Duodenal mucosa (tissue), 2 donors: ENCODE measurements around the gene PIR.

ENCODE experiments used
- H3K27ac ChIP-seq: one replicate; pipeline ENCODE4 v1.7.0; 2013; ENCODE audit warnings: low read depth, low read length
- H3K27me3 ChIP-seq, 2 donors: one replicate each; pipeline ENCODE4 v1.7.0; 2013; ENCODE audit warnings: low read length in 2 of 2, control low read depth in 1 of 2; ENCODE audit not compliant: insufficient read depth in 2 of 2, control insufficient read depth in 1 of 2
- H3K36me3 ChIP-seq, 2 donors: one replicate each; pipeline ENCODE4 v1.7.0; 2013; ENCODE audit warnings: low read length in 2 of 2, control low read depth in 1 of 2; ENCODE audit not compliant: insufficient read depth in 2 of 2, control insufficient read depth in 1 of 2
- H3K4me1 ChIP-seq, 2 donors: one replicate each; pipeline ENCODE4 v1.7.0; 2013; ENCODE audit warnings: low read length in 2 of 2, control low read depth in 1 of 2; ENCODE audit not compliant: insufficient read depth in 2 of 2, control insufficient read depth in 1 of 2
- H3K4me3 ChIP-seq, 2 donors: one replicate each; pipeline ENCODE4 v1.7.0; 2013; ENCODE audit warnings: low read length in 2 of 2, low read depth in 1 of 2
- H3K9ac ChIP-seq, 2 donors: one replicate each; pipeline ENCODE4 v1.7.0; 2013; ENCODE audit warnings: low read length in 2 of 2, low read depth in 1 of 2
- H3K9me3 ChIP-seq, 2 donors: one replicate each; pipeline ENCODE4 v1.7.0; 2013; ENCODE audit warnings: low read length in 2 of 2, control low read depth in 1 of 2; ENCODE audit not compliant: control insufficient read depth in 1 of 2

The PIR gene

DNA sequence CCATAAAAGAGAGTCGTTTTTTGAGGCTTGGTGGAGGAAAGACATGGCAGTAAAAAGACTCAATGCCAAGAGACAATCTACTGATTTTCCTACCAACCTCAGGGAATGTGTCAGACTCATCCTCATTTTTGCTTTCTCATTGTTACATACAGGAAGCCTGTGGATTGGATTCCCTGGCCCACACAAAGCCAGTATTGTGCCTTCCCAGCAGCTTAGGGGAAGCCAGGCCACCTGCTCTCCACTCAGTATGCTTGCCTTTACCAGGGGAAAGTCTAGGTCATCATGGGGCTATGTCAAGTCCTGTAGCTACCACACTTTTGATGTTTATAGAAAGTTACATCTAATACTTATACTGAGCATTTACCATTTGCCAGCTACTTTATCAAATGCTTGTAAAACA lies 18.4 kb upstream of the PIR start:
- Histone ChIP-seq H3K9me3 (no peaks in the 10 kb centered on the region), H3K27me3 (no peaks in the 10 kb centered on the region), H3K4me3 (no peak overlapping the region), H3K36me3 (no peaks in the 10 kb centered on the region), H3K4me1 (peaks cover 0 to 6% of the 10 kb centered on the region in 2 donors), H3K9ac (no peak overlapping the region), H3K27ac (no peak overlapping the region)

DNA sequence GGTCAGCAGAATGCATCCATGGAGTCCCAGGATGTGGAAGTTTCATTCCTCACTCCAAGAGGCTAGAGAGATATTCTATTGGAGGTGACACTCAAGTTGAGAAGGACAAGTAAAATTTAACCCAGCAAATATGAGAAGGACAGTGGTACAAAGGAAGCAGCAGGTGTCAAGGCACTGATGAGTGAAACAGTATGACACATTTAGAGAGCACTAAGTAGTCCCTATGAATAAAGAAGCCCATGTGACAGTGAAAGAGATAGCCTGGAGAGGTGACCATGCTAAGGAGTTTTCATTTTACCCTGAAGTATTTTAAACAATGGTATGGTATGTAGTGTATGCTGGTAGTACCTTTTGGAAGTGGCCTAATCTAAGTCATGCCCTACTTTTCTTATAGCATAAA lies 16.7 kb upstream of the PIR start:
- H3K4me3 ChIP-seq, result no peak overlapping the region
- H3K27me3 ChIP-seq, result no peaks in the 10 kb centered on the region
- no peak overlapping the region for H3K9ac ChIP-seq
- no peaks in the 10 kb centered on the region for H3K36me3 ChIP-seq
- H3K27ac ChIP-seq, result no peak overlapping the region
- H3K4me1 ChIP-seq, result no peaks in the 10 kb centered on the region
- H3K9me3 ChIP-seq, result no peaks in the 10 kb centered on the region

DNA sequence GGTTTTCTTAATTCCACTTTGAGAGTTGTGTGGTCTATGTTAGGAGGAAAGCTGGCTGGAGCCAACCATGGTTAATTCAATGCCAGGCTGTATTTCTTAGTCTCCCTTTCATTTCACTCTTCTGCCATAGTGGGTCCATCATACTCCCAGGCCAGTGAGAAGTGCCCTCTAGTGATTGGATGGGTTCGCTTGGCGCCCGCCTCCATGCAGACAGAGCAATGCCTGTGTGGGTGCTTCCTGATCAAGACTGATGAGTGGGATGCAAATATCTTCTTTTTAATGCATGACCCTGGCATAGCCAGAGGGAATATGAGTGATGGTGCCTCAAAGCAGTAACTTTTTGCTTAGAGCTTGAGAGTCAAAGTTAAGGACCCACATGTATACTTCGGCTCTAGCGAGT lies 13.9 kb upstream of the PIR start:
- Histone ChIP-seq H3K27me3 (no peaks in the 10 kb centered on the region), H3K9me3 (no peaks in the 10 kb centered on the region), H3K4me3 (no peak overlapping the region), H3K9ac (no peak overlapping the region), H3K27ac (no peak overlapping the region), H3K36me3 (no peaks in the 10 kb centered on the region), H3K4me1 (no peaks in the 10 kb centered on the region)

DNA sequence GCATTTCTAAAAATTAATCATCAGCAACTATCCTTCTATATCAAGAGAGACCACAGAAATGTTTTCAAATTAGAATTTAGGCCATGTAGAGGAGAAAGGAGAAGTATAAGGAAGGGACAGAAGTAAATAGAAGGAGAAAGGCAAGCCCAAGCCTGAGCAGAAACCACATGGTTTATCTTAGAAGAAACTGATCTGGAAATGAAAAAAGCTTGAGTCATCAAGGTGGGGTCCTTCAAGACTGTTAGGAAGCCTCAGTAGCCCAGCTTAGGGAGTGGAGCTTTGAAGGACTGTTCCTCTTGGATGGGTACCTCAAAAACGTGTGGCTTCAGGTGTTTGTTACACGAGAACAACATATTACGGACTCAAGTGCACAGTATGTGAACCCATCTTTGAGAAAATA lies 12.0 kb upstream of the PIR start:
- Histone ChIP-seq H3K36me3 (no peaks in the 10 kb centered on the region), H3K9me3 (no peaks in the 10 kb centered on the region), H3K9ac (no peak overlapping the region), H3K4me3 (no peak overlapping the region), H3K4me1 (no peaks in the 10 kb centered on the region), H3K27me3 (no peaks in the 10 kb centered on the region), H3K27ac (no peak overlapping the region)

DNA sequence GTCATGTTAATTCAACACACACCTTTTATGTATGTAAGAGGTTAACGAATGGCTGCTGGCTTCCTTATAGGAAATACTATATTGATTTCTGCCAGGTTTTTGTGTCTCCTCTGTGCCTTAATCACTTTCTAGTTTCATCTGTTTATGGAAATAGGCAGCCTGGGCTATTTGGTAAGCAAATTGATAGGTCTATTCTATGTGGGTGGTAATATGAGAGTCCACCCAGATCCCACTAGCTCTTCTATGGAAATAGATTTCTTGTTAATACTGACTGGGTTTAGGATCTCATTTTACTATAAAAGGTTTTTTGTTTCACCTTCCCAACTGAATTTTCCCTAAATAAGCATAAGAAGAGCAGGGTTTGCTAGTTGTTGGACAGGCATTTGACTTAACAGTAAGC lies 11.5 kb upstream of the PIR start:
- Histone ChIP-seq H3K9me3 (no peaks in the 10 kb centered on the region), H3K4me1 (no peaks in the 10 kb centered on the region), H3K36me3 (no peaks in the 10 kb centered on the region), H3K27ac (no peak overlapping the region), H3K27me3 (no peaks in the 10 kb centered on the region), H3K4me3 (no peak overlapping the region), H3K9ac (no peak overlapping the region)

DNA sequence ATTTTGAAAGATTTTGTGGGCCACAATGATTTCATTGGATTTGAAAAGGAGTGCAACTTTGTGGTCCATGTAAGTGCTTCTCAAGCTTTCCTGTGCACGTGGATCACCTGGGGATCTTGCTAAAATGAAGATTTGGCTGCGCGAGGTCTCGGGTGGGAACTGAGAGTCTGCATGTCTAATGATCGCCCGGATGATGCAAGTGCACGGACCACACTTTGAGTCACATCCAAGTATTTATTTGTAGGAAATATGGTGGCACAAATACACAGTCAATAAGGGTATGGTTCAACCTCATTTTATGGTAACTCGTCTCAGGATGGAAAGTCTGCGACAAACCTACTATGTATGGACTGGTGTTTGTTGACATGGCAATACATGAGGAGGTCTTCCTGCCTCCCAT lies 8.4 kb upstream of the PIR start:
- Histone ChIP-seq H3K4me1 (no peaks in the 10 kb centered on the region), H3K36me3 (no peaks in the 10 kb centered on the region), H3K27ac (no peak overlapping the region), H3K9me3 (no peaks in the 10 kb centered on the region), H3K4me3 (no peak overlapping the region), H3K9ac (no peak overlapping the region), H3K27me3 (no peaks in the 10 kb centered on the region)

DNA sequence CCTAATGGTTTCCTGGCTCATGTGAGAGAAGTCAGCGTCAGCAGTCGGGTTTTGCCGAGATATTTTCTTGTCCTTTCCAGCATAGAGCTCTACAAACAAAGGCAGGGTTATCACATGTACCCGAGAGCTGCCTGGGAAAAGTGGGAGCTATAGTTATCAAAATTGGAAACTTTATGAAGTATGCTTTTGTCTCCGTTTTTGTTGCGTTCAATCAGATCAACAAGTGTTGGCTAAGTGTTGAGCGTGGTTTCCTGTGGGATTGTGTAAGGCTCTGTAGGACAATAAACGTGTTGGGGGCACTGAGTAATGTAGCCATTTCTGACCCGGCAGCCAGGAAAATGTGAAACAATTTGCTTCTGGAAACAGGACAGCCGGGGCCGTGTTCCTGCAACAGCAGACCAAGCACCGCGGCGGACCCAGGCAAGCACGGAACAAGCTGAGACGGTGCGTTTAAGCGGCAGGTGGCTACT lies 7.4 kb upstream of the PIR start, which contains the start of gene BMX:
Gene BMX (plus strand): TSS at position 311 of the 470 bp plus-strand sequence. CDS start 7,547 bp downstream, outside the sequence.
- Histone ChIP-seq H3K4me3 (no peak within 1 kb of the TSS), H3K27me3 (no peaks in the 10 kb centered on the region), H3K27ac (no peak within 1 kb of the TSS)

DNA sequence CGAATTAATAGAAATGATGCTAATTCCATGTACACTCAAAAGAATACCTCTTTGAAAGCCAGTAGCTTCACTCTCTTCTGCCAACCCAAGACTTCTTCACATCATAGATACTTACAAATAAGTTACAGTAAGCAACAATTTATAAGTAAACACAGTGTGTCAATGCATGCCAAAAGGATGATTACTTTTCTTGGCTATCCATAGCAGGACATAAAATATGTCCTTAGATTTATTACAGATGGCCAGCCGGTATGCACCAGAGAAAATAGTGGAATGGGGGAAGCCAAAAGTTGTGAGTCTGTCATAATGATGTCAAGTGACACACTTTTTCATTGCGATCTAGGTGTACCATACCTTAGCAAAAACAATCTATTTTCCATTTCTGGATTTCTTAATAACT lies 6.8 kb upstream of the PIR start:
- no peak overlapping the region for H3K27ac ChIP-seq
- no peak overlapping the region for H3K9ac ChIP-seq

More for the DNA sequence above, 7.4 kb upstream of the PIR start, which contains the start of gene BMX:
- no peaks in the 10 kb centered on the region for H3K9me3 ChIP-seq
- no peak within 1 kb of the TSS for H3K9ac ChIP-seq
- H3K36me3 ChIP-seq, result no peaks in the 10 kb centered on the region
- no peaks in the 10 kb centered on the region for H3K4me1 ChIP-seq

DNA sequence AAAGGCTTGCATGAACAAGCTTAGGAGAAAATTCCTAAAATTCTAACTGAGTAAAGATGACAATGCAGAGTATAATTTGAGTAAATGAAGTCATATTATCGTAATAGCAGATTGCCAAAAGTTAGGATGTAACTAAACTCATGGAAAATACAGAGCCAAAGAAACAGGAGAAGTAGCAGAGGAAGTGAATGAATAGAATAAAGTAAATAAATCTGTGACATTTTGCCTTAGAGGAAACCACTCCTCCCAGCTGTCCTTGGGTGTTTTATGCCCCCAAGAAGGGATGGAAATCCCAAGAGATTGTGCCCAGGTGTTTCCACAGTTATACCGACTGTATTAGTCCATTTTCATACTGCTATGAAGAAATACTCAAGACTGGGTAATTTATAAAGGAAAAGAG lies 5.6 kb upstream of the PIR start:
- H3K4me1 ChIP-seq, result no peaks in the 10 kb centered on the region
- H3K4me3 ChIP-seq, result no peak overlapping the region
- no peaks in the 10 kb centered on the region for H3K36me3 ChIP-seq
- no peak overlapping the region for H3K27ac ChIP-seq
- H3K27me3 ChIP-seq, result no peaks in the 10 kb centered on the region
- H3K9me3 ChIP-seq, result no peaks in the 10 kb centered on the region
- H3K9ac ChIP-seq, result no peak overlapping the region

More for the DNA sequence above, 6.8 kb upstream of the PIR start:
- no peaks in the 10 kb centered on the region for H3K9me3 ChIP-seq
- H3K4me1 ChIP-seq, result no peaks in the 10 kb centered on the region
- H3K36me3 ChIP-seq, result no peaks in the 10 kb centered on the region
- H3K27me3 ChIP-seq, result no peaks in the 10 kb centered on the region
- H3K4me3 ChIP-seq, result no peak overlapping the region

DNA sequence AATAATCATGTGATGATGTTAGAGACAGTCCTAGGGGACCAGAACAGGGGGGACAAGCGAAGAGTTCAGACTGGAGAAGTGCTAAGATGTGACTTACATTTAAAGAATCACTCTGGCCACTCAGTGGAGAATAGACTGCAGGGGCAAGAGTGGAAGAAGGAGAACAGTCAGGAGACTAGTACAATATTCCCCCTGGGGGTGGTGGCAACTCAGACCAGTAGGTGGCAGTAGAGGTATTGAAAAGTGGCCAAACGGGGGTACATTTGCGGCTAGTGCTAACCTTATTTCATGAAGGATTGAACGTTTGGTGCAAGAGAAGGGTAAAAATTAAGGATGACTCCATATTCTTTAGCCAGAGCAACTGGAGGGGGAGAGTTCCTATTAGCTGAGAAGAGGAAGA lies 4.7 kb upstream of the PIR start:
- H3K4me1 ChIP-seq, result no peaks in the 10 kb centered on the region
- H3K9ac ChIP-seq, result no peak overlapping the region
- H3K36me3 ChIP-seq, result no peaks in the 10 kb centered on the region
- no peaks in the 10 kb centered on the region for H3K27me3 ChIP-seq
- no peaks in the 10 kb centered on the region for H3K9me3 ChIP-seq
- H3K27ac ChIP-seq, result no peak overlapping the region
- H3K4me3 ChIP-seq, result no peak overlapping the region

DNA sequence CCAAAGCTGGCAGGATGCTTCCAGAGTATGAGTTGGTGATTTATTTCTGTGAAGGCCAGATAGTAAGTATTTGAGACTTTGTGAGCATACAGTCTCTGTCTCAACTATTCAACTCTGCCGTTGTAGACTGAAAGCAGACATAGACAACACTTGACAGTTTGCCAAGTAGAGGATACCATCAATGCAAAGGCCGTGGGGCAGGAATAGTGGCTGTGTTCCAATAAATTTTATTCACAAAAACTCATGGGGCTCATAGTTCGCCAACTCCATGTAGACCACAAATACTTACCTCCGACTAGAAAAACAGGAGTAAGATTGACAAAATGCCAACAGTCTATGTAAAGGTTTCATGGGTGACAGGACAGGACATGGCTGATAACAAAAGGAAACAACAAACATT lies 3.7 kb upstream of the PIR start:
- Histone ChIP-seq H3K27me3 (no peaks in the 10 kb centered on the region), H3K4me3 (no peak overlapping the region), H3K27ac (no peak overlapping the region), H3K4me1 (no peaks in the 10 kb centered on the region), H3K36me3 (no peaks in the 10 kb centered on the region), H3K9me3 (no peaks in the 10 kb centered on the region), H3K9ac (no peak overlapping the region)
